ENCODE measurements around the gene ATF7.

DNA sequence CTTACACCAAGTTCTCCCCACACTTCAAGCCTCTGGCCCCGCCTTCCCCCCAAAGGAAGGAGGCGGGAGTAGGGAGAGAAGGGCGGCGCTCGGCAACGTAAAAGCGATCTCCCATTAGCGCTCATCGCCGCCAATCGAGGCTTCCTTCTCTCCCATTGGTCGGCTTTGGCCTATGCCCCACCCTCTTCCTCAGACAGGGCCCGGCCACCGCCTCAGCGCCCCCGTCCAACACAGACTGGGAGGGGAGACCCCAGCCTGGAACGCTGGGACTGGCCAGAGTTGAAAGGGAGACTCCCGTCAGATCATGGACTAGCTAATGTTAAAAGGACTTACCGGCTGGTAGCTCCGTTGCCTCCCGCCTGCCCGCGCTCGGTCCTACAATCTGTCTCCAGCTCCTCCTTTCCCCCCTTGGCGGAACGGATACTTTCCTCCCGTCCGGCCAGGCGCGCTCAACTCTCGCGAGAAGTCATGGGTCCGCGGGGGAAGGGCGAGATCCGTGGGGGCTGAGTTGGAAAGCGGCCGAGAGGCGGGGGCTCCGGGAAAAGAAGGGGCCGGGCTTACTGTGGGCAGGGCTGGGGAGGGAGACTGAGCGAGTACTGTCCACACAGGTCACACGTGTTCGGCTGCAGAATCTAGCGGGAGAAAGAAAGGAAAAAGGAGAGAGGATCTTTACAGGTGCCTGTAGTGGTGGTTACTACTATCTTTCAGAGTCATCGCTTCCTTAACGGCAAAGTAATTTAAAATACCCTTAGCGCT lies at the start of gene ATF7:
- TF ChIP-seq POLR2AphosphoS5 (IDR thresholded peaks at IDR 0.05; ENCODE audit: borderline replicate concordance, low read depth, low read length), result peak; percentile 88
- no peak for TF ChIP-seq EZH2 (IDR thresholded peaks at IDR 0.05)
